Right lung (tissue), 5 donors: ENCODE measurements around the gene GMDS. TPM values are rescaled to one million over a fixed set of nuclear protein-coding genes. Genes with fewer than 3 reads are reported as not detected.
A peak's percentile ranks its signal among the peaks of the same experiment; 100 is the strongest.

ENCODE experiments used
- DNase-seq, 2 donors: peaks; one replicate each; pipeline ENCODE4 v3.0.0-alpha.2; 2013
- polyA plus RNA-seq, 5 donors: library from polyadenylated mRNA; unstranded; fragments of 120-200 nt; gene quantifications; one replicate each; pipeline versions ENCODE4 v1.2.1 to v1.2.3, GENCODE V29; 2013; ENCODE audit warnings: inconsistent platforms in 1 of 5, low replicate concordance in 1 of 5; ENCODE audit not compliant: insufficient read length in 5 of 5, insufficient read depth in 1 of 5

The GMDS gene
- polyA plus RNA-seq, 5 donors, result 16.7 to 26.7 (median 20.5) TPM

DNA sequence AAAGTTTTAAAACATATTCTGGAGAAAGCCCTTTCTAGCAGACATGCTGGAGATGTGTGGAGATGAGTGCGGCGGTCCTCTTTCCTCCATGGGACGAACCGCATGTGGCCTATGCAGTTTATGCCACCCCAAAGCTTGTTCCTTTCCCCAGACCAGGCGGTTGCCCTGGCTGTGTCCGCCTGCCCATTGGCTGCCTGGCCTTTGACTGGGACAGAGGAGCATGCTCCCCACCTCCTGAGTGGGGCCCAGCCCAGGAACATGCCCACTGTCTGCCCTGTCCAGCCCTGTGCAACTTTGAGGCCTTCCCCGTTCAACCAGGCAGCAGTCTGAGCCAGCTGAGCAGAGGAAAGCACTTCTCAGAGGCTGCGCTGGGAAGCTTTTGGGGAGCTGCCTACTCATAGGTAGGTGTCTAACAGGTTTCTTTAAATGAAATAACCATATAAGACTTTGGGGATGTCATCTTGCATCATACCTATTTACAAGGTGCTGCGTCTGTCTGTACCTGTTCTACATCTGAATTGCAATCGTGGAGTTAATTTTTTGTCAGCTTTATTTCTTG is 615.1 kb downstream of the GMDS start:
- no peak for DNase-seq

DNA sequence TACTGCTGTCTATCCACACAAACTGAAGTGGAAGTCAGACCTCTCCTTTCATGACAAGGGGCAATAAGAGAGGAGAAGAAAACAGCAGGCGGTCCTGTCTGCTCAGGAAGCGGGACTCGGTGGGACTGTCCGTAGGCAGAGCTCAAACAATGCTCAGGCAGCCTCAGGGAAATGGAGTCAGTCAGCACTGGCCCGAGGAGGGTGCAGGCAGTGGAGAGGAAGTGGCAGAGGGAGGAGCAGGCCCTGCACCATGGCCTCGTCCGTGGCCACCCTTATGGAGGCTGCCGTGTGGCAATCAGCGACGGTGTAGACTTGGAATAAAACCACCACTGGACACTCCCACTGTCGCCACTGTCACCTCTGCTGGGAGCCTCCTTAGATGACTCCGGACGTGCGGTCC is 616.1 kb downstream of the GMDS start:
- DNase-seq, result no peak

DNA sequence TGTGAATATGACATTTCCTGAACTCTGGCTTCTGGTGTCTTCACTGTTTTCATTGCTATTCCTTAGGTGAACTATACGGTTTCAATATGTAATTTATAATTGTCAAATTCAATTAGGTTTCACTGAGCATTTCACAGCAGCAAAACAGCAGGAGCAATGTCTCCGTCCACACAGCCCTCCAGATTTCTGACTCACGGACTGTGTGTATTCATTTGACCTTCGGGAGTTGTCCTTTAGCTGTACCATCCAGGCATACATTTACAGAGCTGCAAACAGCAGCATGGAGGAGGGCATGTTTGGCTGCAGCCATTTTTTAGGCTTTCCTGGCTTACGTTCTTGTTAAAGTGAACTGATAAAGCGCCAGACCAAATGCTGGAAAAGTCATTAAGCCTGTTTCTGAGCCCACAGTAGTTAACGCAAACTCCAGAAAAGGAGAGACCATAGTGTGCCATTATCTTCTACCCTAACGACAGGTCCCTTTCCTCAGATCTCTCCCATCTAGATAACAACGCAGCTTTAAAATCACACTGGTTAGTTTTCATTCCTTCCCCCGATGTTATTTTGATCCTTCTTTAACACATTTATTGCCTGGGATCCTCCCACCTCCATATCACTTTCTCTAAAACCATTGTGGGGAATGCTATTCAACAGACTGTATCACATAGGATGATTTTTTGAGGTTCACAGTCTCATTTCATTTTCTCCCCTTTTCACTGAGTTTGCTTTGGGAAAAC is 617.4 kb downstream of the GMDS start:
- no peak for DNase-seq

- no peak for DNase-seq
These were observed 618.9 kb downstream of the GMDS start for GRCh38 chr6:1626481-1626880.

- DNase-seq, result no peak
These were observed 619.5 kb downstream of the GMDS start for GRCh38 chr6:1625794-1626435.

- peak in 1 of 2 donors; percentile 30 for DNase-seq
These were observed 620.3 kb downstream of the GMDS start for GRCh38 chr6:1624851-1625781.

DNA sequence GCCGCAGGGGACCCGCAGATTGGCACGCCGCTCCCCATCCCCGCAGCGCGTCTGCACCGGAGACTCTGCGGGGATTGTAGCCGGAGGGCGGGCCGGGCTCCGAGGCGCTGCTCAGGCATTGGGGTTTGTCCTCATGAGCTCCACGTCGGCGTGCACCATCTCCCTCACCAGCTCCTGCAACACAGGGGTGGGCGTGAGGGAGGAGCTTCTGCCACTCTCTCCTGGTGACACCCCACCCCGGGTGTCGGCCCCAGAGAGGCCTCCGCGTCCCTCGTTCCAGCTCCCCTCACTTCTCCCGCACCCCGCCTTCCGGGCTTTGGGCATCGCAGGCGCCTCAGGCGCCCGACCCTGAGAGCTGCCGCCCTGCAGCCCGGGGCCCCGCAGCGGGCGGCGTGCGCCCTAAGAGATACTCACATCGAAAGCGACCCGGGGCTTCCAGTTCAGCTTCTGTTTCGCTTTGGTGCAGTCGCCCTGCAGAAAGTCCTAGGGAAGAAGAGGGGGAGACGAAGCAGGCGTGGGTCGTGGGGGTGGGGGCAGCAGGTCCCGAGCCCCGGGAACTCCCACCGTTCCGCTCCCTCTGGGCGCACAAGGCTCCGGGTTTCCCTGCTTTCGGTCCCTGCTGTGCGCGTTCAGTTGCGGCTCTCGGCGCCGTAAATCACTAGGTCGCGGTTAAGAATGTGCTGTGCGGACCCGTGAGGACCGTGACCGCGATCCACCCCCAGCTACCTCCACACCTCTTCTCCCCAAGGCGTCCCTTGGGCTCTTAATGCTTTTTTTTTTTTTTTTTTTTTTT is 621.2 kb downstream of the GMDS start:
- no peak for DNase-seq

DNA sequence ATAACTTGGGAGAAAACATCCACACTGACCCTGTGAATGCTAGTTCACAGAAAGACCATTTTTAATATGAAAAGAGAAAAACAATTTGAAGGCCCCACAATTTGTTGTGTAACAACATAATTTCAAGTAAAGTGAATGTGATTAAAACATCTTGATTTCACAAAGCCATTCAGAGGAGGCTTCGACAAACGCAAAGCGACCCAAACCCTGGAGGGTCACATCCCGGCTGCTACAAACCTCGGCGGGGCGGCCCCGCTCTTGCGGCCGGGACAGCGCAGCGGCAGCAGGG is 621.7 kb downstream of the GMDS start:
- DNase-seq, result no peak

DNA sequence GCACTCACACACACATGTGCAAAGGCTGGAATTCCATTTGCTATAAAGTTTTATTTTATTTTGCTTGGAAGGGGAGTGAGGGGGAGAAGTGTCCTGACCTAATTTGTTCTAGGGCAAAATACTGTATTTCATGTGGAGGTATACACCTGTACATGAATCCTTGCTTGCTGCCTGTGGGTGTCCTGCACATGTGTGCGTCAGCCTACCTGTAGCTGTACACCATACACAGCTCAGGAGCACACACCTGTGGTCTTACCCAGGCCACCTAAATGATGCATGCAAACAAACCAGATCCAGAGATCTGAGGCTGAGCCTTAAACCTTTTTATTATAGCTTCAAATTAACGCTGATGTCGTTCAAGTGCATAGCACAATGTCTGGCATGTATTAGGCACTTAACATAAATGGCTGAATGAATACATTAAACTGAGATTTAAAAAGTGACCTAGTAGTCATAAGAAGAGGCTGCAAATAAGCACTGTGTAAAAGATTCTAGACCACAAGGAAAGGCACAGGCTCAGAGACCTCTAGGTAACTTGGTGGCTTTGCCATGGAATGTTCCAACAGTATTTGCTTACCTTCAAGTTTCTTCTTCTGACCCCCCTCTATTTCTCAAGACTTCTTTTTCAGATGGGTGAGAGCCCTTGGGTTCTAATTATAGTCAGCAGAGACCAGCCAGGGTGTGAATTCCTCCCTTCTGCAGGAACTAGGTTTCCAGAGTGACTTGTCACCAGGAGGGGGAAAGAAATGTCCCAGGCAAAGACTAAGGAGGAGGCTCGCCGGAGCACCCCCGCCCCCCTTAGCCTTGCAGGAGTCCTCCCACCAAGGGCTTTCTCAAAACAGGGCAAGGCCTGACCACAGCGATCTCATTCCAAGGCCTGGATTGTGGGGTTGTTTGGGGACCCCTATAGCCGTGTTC is 622.3 kb downstream of the GMDS start:
- no peak for DNase-seq

- DNase-seq, result no peak
These were observed 623.1 kb downstream of the GMDS start for GRCh38 chr6:1622220-1622850.

DNA sequence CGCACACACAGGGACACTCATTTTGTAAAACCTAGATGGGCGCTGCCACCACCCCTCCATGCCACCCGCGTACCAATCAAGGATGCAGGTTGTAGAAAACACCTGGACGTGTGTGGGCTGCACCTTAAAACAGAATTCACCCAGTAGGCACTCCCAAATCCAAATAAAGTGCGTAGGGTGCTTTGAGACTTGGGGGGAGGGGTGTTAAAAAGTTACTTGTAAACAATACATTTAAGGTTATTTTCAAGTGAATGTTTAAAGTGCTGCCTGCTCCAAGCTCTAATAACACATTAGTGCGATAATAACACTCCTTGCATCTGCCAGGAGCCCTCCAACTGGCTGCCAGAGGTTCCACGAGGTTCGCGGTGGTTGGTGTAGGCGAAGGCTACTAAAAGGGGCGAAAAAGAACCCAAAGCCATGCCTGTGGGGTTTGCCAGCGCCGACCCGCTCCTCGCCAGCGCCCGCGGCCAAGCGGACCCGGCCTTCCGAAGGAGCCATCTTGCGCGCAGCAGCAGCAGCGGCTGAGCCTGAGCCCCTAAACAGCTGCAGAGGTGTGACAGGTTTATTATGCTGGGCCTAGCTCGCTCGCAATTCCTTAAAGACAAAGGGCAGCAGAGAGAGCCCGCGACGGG is 624.2 kb downstream of the GMDS start:
- DNase-seq, result no peak

DNA sequence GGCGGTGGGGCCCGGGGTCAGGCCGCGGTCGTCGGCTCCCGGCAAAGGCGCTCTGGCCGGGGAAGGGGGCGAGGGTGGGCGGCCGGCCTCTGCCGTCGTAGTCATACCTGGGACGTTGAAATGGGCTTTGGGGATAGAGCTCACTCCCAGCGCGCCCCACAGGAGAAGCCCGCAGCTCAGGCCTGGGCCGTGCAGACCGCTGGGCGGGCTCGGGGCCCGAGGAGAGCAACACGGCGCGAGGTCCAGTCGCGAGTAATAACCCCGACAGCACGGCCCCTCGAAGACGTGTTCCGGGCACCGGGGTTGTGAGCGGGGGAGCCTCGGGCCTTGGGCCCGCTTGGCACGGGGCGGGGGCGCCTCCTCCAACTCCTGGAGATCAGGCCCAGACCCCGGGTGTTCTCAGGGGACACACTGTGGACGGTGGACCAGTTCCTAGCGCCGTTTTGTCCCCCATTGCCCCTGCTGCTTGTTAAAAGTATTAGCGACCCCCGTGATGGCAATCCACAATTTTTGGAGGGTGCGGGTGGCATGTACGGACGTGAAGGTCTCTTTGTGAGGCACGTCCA is 624.8 kb downstream of the GMDS start:
- DNase-seq, result no peak

- DNase-seq, result no peak
These were observed 625.5 kb downstream of the GMDS start for GRCh38 chr6:1619673-1620503.

DNA sequence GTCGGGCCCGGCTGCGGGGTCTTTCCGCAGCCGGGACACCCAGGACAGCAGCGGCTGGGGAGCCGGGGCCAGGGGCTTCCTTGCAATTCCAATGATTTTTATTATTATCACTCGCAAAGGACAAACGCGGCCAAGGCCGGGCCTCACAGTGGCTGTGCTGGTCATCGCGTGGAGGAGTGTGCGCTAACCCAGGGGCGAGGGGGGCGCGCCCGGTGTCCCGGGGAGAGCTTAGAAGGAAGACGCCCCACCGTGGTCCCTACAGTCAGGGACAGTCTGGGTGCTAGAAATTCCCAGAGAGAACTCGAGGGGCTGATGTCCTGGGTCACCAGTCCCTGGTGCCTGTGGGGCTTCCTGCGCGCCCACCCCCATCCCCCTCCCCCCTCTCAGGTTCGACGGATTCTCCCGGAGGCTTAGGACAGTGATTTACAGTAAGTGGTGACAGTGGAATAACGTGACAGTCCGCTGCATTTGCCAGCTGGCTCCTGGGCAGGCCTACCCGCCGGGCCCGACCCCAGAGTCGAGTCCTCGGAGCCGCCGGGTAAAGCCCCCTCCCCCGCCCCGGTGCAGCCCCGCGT is 626.2 kb downstream of the GMDS start:
- DNase-seq, result no peak

- DNase-seq, result no peak
These were observed 626.9 kb downstream of the GMDS start for GRCh38 chr6:1618311-1619097.

DNA sequence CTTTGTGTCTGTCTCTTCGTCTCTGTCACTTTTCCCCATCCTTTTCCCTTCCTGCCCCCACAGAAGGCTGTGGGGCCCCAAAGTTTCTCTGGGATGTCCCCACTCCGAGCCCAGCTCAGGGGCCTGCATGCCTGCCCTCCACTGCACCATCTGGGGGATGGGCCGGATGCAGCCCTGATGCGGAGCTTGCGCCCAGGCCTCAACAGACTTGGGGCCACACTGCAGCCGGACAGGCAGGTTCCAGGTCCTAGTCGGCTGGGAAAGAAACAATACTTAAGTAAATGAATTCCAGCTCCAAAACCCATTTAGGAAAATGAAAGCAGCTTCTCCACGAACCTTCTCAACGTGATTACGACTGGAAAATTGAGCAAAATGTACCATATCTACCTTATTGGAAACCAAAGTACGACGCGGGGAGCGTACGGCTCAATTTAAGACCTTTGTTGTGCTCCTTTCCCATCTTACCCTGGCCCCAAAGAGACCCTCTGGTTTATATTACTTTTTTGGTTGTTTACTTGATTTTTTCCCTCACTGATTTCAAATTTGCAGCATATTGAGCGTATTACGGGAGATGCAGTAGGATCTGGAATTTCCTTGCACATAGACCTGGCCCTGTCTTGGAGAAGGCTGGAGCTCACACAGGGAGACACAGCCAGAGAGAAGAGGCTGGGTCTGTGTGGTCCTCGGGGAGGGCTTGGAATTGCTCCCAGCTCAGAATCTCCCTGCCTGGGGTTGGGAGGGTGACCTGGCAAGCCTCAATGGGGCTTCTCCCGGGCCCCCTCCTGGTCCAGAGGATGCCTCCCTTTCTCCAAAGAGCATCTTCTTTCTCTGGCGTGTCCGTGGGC is 627.7 kb downstream of the GMDS start:
- DNase-seq, result no peak
